ENCODE measurements around the gene IPO13.

The IPO13 gene, protein sequence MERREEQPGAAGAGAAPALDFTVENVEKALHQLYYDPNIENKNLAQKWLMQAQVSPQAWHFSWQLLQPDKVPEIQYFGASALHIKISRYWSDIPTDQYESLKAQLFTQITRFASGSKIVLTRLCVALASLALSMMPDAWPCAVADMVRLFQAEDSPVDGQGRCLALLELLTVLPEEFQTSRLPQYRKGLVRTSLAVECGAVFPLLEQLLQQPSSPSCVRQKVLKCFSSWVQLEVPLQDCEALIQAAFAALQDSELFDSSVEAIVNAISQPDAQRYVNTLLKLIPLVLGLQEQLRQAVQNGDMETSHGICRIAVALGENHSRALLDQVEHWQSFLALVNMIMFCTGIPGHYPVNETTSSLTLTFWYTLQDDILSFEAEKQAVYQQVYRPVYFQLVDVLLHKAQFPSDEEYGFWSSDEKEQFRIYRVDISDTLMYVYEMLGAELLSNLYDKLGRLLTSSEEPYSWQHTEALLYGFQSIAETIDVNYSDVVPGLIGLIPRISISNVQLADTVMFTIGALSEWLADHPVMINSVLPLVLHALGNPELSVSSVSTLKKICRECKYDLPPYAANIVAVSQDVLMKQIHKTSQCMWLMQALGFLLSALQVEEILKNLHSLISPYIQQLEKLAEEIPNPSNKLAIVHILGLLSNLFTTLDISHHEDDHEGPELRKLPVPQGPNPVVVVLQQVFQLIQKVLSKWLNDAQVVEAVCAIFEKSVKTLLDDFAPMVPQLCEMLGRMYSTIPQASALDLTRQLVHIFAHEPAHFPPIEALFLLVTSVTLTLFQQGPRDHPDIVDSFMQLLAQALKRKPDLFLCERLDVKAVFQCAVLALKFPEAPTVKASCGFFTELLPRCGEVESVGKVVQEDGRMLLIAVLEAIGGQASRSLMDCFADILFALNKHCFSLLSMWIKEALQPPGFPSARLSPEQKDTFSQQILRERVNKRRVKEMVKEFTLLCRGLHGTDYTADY

DNA sequence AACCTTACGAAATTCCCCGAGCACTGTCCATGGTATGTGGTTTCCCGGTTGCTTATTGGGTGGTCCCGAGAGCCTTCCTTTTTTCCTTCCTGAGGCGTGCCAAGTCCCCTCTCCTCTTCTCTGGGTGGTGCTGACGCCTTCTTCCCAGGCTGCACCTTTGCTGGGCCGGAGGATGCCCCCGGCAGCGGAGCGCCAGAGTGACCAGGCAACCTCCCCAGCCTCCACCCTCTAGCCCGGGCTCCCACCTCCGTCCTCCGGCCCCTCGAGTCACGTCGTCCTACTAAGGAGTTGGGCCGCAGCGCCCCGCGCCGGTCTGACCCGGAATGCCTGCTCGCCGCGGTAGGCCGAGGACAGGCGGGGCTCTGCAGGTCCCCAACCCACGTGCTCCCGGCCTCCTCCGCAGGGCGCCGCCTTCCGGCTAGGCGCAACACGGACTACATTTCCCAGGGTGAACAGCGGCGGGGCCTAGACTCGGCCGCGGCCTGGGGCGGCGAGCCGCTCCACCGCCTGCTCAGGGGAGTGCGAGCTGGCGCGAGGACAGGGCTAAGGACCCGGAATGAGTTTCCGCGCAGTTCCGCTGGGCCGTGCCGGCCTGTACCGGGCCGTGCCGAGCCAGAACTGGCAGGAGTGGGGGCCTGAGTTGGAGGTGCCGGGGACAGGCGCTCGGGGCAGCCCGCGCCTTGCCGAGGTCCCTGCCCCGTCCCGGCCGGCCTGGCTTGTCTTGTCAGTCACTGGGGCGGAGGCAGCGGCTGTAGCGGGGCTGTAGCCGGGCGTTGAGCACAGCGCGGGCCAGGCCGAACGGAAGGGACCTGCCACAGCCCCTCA lies at the start of gene IPO13:
Gene IPO13 (plus strand): TSS at position 715 of the 825 bp plus-strand sequence. CDS start 651 bp downstream, outside the sequence.
- DNase-seq, result peak; percentile 96

DNA sequence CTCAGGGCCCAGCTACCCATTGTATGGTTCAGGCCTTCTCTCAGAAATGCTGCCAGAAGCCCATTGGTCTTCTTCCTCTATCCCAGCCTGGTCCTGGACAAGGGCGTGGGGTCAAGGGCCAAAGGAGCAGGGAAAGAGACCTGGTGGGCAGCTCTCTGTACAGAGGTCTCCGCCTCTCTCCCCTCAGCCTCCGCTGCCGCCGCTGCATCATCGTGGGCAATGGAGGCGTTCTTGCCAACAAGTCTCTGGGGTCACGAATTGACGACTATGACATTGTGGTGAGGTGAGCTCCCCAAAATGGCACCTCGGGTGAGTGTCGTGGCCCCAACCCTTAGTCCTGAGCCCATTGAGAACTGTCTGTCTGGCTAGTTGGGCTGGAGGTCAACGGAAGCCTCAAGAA lies 47.8 kb upstream of the IPO13 start:
- no peak for DNase-seq

DNA sequence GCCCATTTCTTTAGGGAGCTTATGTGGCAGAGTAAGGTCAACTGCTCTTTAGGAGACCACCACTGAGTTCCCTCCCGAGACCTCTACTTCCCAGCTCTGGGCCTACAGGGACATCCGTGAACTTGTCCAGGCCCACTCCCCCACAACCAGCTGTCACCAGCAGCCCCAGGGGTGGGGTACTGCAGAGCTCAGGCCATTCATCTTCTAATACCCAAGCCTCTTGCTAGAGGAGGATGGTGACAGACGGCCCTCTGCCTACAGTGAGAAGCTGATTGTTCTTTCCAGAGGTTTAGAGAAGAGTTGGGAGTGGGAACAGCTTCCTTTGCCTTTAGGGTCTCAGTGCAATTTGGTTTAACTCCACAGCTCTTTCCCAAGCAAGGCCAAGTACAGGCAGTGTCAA lies 46.4 kb upstream of the IPO13 start:
- DNase-seq, result no peak

DNA sequence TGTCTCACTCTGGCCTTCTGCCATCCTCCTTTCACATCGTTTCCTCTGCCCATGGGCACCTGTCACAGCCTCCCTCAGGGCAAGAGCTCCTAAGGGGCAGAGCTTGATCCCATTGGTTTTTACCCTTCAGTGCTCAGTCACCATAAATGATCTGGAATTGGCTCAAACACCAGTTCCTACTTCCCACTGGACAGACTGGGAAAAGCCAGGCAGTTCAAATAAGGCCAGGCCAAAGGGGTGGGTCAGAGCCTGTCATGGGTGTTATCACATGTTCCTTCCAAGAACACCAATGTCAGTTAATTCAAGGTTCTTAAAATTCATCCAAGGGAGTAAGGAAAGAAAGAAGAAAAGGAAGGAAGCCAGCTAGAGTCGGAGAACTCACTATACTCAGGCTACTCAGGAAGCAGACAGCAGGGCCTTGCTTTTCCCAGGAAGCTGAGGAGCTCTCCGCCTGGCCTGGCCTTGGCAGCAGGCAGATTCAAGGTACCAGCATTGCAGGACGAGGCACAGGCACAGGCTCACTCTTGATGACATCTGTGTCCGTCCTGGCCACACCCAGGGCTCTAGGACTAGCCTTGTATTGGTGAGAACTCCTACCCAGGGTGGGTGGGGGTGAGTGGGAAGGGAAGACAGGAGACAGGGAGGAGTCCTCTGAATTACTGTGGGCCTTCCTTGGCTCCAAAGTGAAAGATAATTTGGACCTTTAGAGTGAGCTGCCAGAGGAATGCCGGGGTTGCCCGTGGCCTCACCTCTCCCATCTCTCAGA lies 45.4 kb upstream of the IPO13 start:
- no peak for DNase-seq

GRCh38 chr1:43902058-43902831 lies 44.5 kb upstream of the IPO13 start:
- no peak for DNase-seq

DNA sequence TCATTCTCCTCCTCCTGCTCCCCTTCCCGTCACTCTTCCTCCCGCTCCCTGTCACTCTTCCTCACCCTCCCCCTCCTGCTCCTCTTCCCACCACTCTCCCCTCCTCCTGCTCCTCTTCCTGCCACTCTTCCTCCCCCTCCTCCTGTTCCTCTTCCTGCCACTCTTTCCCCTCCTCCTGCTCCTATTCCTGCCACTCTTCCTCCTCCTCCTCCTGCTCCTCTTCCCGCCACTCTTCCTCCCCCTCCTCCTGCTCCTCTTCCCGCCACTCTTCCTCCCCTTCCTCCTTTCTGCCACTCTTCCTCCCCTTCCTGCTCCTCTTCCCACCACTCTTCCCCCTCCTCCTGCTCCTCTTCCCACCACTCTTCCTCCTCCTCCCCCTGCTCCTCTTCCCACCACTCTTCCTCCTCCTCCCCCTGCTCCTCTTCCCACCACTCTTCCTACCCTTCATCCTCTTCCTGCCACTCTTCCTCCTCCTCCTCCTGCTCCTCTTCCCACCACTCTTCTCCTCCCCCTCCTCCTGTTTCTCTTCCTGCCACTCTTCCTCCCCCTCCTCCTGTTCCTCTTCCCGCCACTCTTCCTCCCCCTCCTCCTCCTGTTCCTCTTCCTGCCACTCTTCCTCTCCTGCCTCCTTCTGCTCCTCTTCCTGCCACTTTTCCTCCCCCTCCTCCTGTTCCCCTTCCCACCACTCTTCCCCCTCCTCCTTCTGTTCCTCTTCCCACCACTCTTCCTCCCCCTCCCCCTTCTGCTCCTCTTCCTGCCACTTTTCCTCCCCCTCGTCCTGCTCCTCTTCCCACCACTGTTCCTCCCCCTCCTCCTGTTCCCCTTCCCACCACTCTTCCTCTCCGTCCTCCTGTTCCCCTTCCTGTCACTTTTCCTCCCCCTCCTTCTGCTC lies 41.8 kb upstream of the IPO13 start:
- DNase-seq, result no peak

DNA sequence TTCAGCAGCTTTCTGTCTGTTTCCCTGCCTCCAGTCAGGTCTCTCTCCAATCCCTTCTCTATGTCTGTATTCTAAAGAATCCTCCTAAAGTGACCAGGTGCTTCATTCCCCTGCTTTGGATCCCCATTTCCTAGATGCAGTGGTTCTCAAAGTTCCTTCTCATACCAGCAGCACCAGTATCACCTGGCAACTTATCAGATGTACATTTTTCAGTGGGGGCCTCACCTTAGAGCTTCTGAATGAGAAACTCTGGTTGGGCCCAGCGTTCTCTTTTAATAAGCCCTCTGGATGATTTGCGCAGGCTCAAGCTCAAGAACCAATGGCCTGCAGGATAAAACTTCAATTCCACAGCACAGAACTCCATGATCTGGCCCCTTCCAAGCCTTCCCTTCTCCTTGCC lies 38.5 kb upstream of the IPO13 start:
- no peak for DNase-seq

GRCh38 chr1:43908858-43909257 lies 37.9 kb upstream of the IPO13 start:
- DNase-seq, result no peak

GRCh38 chr1:43910343-43910742 lies 36.4 kb upstream of the IPO13 start:
- no peak for DNase-seq

- no peak for DNase-seq
Observed at GRCh38 chr1:43912607-43913006, 34.1 kb upstream of the IPO13 start.

DNA sequence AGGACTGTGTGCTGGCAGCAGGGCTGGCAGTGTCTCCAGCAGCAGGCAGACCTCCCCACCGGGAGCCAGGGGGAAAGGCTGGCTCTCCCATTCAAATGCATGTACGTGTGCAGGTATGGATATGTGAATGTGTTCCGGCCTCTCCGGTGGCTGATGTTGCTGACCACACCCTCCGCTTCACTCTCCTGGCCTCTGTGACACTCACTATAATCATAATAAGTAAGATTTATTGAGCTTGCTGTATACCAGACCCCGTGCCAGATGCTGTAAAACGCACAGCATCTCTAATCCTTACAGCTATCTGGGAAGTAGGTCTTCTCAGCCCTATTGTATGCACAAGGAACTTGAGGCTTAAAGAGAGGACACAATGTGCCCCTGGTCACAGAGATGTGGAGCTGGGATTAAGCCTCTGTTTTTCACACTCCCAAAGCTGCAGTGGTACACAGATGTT lies 33.7 kb upstream of the IPO13 start:
- no peak for DNase-seq

GRCh38 chr1:43913666-43914360 lies 32.9 kb upstream of the IPO13 start:
- no peak for DNase-seq

- DNase-seq, result no peak
Observed at GRCh38 chr1:43914576-43915525, 31.9 kb upstream of the IPO13 start.

GRCh38 chr1:43919906-43920305 lies 26.8 kb upstream of the IPO13 start:
- DNase-seq, result no peak

GRCh38 chr1:43921022-43921421 lies 25.7 kb upstream of the IPO13 start:
- no peak for DNase-seq

- no peak for DNase-seq
Observed at GRCh38 chr1:43924516-43924915, 22.2 kb upstream of the IPO13 start.

GRCh38 chr1:43925846-43926245 lies 20.9 kb upstream of the IPO13 start:
- no peak for DNase-seq

Measured in NCI-H1092 (cell line).